Stimulated activated CD8-positive, alpha-beta memory T cell treated with anti-CD3 and anti-CD28 coated beads, Interleukin-15, amount 100 ng/mL, for 1 hour (primary cell): ENCODE data around the gene CPS1.

ENCODE experiments used
- DNase-seq: peaks from one replicate; pipeline ENCODE4 v3.0.0-alpha.2; 2020; ENCODE audit warnings: low read depth

CPS1 gene

DNA sequence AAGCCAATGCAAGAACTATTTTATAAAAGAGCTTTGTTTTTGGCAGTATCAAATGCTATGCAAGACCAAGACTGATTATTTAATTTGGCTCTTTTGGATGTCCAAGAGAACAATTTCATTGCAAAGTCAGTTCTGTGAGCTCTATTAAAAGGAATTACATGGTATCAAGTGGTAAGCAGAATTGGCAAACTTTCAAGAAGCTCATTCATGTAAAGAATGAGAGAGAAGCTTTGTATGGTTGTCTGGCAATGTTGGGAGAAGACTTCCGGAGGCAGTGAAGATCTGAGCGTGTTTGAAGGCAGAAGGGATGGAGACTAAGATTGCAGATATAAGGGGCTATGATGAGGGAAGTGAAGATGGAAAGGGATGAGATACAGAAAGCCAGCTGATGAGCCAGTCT is 49.6 kb downstream of the CPS1 start:
- no peak for DNase-seq

DNA sequence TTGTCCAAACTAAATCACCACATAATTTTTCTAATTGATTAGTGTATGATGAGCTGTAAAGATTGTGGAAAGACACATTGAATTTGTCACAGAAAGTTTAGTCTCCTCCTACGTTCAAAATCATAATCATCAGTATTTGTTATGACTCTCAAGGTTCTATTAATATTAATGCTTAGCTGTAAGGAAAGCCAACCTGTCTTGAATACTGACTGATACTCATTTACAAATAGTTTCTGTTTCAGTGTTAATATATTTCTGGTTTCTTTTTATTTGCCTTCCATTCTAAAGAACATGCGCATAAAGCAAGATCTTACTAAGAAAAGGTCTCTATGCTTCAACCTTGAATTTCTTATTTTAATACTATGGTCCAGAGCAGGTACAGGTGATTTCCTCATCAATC is 55.1 kb downstream of the CPS1 start:
- no peak for DNase-seq

DNA sequence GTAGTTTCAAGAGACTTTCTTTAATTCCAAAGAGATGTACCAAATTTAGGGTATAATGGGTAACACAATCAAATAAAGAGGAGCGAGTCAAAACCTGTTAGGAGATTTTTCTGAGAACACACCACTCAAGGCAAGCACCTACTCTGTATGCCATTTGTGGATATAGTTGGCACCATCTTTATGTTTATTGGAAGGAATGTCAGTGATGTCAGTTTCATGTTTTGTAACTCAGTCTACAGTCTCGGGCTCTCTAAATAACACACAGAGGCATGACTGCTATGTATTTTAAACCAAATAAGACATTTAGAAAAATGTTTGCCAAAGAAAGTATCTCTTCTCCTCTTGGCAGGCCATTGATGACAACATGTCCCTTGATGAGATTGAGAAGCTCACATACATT is 59.7 kb downstream of the CPS1 start:
- no peak for DNase-seq

DNA sequence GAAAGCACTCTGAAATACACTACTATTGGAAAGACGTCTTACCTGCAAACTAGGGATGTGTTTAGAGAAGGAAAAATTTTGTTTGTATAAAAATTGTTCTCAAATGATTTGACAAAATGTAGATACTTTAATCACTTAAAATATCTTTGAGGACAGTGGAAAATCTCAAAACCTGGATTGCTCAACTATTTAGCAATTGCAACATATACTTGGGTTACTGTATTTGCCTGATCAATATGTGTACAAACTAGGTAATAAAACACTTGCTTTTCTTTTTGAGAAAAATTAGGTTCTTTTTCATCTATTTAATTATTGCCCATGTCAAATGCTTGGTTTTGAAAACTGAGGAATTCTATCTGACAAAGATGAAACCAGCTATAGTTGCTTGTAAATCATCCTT is 60.9 kb downstream of the CPS1 start:
- no peak for DNase-seq

DNA sequence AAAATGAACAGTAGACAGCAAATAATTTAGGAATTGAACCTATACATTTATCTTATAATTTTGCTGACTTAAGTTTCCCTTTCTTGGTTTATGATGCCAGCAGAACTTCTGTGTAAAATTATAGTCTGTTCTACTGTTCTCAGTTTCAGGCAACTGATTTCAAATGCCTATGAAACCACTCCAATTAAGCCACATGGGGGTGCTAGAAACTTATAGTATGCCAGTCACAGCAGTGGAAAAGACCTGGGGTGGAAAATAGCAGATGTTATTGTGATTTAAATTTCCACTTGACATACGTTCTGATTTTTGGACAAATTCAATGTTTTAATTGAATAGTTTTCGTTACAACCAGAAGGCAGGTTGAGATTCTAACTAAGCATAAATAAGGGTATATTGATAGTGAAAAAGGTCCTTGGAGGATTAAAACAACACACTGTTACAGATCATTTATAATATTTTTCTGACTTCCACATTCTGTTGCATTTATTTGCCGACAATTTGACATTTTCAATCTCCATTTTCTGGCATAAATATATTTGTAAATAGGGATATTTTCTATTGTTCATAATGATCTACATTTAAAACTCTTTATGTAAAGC is 61.4 kb downstream of the CPS1 start:
- no peak for DNase-seq

DNA sequence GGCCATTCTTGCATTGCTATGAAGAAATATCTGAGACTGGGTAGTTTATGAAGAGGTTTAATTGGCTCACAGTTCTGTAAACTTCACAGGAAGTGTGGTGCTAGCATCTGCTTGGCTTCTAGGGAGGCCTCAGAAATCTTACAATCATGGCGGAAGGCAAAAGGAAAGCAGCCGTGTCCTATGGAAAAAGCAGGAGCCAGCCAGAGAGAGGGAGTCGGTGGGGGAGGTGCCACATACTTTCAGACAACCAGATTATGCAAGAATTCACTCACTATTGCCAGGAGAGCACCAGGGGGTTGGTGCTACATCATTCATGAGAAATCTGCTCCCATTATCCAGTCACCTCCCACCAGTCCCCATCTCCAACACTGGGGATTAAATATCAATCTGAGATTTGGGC is 64.1 kb downstream of the CPS1 start:
- no peak for DNase-seq

DNA sequence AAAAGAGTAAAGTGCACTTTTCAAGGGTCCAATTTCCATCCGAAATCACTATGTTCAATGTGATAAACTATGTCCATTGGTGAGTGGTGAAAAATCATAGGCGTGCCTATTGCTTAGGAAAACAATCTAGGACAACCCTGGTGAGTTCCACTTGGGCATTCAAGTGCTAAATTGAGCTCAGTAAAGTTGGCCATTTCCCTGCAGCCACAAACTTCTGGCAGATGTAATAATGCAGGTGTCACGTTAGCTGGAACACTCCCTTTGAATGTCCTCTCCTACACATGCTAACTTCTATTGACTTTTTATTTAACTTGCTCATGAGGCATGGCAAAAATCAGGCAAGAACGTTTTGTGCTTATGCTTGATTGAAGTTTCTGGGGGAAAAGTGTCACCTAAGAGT is 67.1 kb downstream of the CPS1 start:
- DNase-seq = no peak

DNA sequence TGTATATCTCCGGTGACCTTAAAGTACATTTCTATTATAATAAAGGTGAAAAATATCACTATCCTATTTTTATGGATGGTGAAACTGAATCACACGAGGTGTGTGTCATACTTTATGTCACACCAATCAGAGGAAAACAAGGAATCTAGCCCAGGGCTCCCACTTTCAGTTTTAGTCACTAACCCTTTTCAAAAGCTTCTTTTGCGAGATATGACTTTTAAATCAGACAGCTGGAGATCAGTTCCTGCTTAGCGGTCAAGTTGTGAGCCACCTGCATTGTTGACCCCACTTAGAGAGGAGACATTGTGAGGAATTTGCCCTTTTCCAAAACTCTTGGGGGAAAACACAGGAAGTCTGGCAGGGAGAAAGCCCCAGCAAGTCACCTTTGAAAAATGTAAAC is 70.5 kb downstream of the CPS1 start:
- no peak for DNase-seq

DNA sequence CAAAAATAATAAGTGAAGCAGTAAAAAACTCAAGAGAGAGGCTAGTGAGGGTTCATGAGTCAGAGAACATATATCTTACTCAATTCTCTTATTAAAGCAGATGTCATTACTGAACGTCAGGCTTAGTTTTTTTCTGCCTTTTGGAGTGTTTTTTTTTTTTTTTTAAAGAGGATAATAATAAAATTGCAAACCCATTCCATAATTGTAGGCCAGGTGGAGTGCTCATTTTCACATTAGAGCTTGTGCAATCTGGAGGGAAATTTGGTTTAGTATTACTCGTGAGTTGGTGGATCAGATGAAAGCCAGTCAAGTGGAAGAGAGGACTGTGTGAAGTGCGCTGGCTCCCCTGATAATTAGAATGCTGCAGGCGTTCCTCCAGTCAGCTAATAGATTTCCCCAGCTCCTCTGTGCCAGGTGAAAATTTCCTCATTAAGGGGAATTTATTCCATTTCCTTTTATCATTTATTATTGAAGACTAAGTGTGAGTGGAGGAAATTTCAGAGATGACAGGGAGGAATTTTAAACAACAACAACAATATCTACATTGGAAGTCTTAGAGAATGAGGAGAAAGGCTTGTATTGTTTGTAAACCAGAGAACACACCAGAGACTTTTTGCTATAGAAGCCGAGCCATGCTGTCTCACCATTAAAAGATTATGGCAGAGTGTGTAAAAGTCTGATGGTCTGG is 74.6 kb downstream of the CPS1 start:
- no peak for DNase-seq

DNA sequence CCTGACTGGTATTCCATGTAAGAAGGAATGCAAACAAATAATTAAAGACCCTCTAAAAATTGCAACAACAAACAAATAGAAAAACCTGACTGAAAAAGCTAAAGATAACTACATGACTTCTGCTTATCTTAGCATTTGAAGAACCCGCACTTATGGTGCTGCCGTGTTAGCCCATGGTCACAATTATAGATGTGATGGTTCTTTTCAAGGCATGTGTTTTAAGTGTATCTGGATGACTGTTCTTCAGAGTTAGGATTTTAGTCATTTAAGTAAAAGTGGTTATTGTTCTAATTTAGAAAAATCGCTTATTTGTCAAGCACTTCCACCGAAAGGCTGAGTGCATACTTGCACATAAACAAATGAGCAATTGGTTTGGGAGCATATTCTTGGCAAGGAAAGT is 77.3 kb downstream of the CPS1 start:
- DNase-seq = no peak

DNA sequence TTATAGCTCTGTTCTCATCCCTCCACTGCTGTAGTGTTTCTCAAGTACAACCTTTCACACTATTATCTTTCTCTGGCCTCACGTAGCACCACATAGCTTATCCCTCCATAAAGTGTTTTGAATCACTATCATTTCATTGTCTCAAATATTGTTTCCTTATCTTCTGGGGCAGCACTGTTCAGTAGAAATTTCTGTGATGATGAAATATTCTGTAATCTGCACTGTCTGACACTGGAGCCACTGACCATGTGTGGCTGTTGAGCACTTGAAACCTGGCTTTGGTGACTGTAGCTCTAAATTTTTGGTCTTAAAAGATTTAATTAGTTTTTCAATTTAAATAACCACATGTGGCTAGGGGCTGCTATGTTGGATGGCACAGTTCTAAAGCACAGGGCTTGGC is 78.9 kb downstream of the CPS1 start:
- DNase-seq = no peak

DNA sequence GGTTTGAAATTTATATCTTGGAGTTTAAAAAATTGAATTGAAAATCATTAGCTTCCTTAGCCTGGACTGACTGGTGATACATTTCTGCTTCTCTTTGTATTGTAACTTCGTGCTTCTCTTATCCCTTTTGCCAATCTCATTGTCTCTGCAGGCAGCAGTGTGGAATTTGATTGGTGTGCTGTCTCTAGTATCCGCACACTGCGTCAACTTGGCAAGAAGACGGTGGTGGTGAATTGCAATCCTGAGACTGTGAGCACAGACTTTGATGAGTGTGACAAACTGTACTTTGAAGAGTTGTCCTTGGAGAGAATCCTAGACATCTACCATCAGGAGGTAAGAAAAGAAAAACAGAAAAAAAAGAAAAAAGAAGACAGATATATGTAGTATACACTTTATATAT is 85.9 kb downstream of the CPS1 start:
- DNase-seq = no peak

DNA sequence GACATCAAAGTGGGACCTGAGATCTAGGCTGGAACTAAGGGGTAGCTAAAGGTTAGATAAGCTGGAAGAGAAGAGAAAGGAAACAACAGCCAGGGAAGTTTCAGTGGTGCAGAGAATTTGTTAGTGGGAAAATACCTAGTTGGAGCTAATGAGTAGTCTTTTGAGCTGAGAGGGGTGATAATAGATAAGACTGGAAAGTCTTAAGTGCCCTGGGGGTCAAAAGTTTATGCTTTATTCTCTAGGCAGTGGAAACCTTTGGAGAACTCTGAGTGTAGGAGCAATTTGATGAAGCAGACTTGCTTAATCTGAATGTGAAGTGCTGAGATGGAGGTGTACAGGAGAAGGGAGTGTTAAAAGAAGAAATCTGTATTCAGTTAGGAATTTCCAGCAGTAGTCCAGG is 90.8 kb downstream of the CPS1 start:
- DNase-seq = no peak

DNA sequence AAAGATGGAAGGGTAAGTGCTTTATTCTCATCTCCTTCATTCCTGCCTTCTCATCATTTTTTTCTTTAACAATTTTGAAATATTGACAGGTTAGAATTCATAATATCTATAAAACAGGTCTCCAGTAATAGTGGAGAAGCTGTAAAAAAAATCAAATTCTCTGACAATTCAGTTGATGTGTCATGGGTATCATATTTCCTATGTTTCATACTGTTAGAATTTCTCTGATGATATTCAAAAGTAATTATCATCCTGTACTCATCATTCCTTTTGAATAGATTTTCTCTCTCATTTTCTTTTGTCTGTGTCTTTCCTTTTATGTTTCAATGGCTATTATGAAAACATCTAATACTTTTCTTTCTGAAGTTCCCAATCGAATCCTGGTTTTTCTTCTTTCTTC is 97.7 kb downstream of the CPS1 start:
- no peak for DNase-seq

DNA sequence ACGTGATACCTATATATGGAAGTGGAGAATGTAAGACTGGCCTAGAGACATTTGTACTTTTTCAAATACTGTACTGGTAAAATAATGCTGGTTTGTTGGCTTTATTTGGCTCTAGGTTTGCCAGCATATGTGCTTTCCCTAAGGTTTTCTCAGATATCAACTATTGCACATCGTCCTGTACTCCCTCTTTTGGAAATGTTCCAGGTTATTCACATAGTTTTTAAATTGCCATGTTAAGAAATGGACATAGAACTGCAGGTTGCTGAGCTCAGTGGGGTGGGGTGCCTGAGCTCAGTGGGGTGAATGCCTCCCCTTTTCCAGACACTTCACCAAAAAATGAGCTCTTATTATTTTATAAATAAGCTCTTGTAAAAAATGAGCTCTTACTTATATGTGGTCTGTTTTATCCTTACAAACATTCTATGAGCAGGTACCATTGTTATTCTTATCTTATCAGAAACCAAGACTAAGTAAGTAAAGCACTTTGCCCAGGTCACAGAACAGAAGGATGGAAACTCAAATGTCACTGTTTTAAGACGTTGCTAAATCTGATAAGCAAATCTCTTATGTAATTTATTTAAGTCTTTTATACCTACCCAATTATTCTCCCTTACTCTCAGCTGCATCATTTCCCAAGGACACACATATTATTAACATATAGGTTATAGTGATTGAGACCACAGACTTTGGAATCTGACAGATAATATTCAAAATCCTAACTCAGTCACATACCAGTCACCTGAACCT is 99.0 kb downstream of the CPS1 start:
- DNase-seq = no peak

DNA sequence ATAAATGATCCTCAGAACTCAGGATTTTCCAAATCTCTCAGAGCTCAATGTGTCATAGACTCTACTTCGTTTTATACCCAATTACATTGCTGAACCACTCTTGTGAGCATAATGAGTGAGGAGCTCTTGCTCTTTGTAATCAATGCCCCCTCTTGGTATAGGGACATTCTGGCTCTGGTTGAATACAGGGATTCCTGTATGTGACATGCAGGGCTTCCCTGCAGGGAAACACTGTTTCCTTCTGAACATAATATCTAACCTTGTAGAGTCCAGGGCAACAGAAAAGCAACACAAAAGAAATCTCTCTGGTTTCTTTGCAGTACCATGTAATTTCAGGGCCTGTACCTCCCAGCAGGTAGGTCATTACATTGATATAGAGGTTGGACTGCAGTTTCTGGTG is 101.5 kb downstream of the CPS1 start:
- no peak for DNase-seq

DNA sequence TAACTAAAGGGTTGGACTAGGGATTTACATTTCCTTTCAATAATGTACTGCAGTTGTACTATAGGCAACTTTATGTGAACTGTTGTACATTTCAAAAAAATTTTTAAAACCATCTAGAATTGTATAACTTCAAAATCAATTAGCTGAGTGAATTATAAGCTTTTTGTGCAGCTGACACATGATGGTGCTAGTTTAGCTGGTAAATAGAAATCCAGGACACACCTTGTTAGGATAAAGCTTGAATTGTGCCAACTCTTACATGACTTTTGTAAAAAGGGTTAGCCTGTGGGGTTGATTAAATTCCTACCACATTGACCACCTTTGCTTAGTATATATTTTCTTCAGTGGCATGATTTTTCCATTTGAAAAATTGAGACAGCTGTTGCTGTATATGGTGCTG is 104.4 kb downstream of the CPS1 start:
- no peak for DNase-seq

DNA sequence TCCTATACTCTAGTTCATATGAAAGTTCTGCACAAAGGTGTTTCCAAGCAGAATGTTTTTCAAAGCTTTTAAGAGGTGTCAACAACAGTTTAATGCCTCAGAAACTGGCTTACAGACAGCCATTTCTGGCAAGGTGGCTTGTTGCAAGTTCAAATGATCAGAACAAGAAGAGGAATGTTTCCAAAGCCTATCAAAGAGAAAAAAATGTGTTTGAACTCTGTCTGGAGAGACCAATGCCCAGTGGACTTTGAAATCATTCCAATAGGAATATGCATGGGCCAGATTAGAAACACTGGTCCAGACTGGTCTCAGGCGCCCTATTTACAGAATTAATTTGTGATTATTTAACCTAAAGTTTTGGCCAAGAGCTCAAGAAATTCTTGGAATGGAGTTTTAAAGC is 106.2 kb downstream of the CPS1 start:
- DNase-seq = no peak

DNA sequence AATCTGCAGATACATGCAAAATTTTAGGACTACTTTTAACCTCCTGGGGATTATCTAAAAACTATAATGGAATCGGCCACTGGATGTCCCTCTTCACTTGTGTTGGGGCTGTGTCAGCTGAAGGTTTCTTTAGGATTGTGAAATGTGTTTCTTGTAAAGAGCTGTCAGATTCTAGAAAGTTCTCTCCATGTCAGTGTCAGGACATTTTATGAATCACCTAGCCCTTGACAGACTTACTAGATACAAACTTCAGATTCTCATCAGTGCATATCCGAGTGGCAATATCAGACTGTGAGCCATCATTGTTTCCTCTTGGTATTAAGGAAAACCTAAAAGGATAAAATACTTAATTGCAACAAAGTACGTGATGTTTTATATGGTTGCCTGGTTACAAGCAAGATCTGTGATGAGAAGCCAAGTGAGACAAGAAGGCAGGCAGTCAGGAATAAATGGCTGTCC is 107.3 kb downstream of the CPS1 start:
- DNase-seq = no peak

DNA sequence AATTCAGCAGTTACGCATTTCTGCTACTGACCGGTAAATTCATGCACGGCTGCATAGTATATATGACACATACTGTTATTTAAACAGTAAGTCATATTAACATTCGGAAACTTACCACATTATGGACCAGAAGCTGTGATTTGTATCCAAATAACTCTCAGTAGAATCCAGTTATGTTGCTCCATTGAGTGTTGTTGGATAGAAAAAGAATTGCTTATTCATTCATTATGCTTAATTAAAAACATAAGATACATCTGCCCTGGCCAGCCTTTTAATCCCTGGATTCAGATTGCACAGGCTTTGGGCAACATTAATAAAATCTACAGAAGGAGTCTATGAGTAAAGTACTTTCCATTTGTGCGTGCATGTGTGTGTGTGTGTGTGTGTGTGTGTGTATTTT is 111.3 kb downstream of the CPS1 start:
- DNase-seq = no peak

DNA sequence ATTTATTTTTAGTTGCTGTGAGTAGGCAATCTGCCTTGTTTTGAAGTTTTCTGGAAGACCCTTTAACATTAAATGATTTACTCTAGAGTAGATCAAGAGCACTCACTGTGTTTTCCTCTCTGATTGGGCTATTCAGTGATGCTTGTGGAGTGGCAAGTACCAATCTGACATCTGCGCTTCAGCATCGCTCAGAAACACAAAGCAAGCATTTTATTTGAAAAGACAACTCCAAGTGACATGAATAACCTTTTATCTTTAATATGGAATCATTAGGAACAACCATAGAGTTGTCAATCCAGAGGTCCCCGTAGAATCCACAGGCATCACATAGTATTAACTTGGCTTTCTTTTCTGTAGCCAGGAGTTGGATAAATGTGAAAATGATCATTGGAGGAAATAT is 114.7 kb downstream of the CPS1 start:
- DNase-seq = no peak

DNA sequence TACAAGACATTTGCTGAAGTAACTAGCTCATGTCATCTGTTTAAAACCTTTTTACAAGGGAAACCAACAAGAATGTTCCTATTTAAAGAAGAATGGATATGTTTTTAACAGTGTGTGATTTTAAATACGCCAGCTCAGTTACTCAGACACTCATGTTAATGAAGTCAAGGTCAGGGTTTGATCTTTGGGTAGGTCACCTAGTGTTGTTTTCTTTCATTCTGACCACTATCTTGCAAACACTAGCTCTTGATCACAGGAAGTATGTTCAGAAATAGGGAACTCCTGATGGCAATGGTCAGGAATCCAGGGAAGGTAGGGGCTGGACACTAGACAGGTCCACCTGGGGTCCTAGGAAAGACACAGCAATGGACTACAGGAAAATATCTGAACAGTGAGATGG is 116.7 kb downstream of the CPS1 start:
- no peak for DNase-seq

DNA sequence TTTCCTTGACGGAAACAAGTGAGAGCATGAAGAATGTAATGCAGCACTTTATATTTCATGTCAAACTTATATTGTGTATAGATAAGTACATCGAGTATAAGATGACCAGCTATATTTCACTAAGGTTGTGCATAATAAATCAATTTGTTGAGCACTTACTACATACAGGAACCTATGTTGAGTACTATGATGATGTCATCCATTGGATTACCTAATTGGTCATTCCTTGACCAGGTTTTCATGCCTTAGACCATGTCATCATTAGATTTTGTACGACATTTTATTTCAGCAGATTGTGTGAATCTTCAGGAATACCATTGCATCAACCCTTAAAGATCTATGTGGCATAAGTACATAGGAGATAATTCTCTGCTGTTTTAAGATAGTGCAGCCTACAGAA is 119.7 kb downstream of the CPS1 start:
- no peak for DNase-seq

DNA sequence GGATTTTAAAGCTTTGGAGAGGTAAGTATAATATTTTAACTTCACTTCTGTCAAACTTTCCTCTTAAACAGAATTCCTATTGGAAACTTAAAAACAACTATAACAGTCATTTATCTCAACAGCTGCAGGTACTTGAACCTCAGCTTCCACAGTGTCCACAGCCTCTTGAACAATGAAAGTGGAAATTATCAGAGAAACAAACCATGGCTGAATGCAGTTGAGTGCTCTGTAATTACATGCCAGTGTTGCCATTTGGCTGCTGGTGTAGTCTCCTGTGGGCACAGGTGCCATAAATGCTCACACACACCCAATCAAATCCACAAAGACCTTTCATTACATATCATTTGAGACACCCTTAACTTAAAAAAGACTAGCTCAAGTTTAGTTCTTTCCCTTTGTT is 125.1 kb downstream of the CPS1 start:
- DNase-seq = no peak
